ENCODE results near the gene PPFIA2.

PPFIA2 gene

DNA sequence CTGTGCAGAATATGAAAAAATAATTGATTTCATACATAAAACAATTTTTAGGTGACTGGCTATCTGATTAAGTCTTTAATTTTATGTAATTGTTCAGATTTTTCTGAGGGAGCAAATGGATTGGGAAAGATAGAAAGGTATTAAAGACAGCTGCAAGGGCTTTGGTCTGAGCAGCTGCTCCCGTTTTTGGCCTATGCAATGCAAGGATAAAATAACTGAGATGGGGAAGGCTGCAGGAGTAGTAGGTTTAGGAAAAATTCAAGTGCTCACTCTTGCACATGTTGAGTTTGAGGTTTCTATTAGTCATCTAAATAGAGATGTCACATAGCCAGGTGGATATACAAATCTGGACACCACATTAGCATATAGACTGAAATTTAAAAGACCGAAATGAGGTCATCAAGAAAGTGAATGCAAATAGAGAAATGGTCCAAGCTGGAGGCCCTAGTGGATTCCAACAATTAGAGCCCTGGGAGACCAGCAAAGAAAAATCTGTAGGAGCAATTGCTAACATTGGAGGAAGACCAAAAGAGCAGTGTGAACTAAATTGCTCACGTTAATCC, 144.0 kb downstream of the PPFIA2 start:
- TF ChIP-seq NFIC (IDR thresholded peaks at IDR 0.05): no peak
- no peak for TF ChIP-seq TAF1 (IDR thresholded peaks at IDR 0.05; ENCODE audit: low read depth)
- no peak for TF ChIP-seq FOXM1 (IDR thresholded peaks at IDR 0.05; ENCODE audit: borderline replicate concordance, low read depth)
- no peak for TF ChIP-seq MAX (IDR thresholded peaks at IDR 0.05)
- no peak for TF ChIP-seq EGR1 (IDR thresholded peaks at IDR 0.05)
- no peak for TF ChIP-seq CREB1 (IDR thresholded peaks at IDR 0.05; ENCODE audit: low read depth)
- no peak for TF ChIP-seq USF1 (IDR thresholded peaks at IDR 0.05)
- TF ChIP-seq TCF12 (IDR thresholded peaks at IDR 0.05; ENCODE audit: low read depth): no peak
- TF ChIP-seq ZBTB7A (IDR thresholded peaks at IDR 0.05; ENCODE audit: low read depth): no peak
- no peak for TF ChIP-seq EP300 (IDR thresholded peaks at IDR 0.05; ENCODE audit: borderline replicate concordance)
- no peak for TF ChIP-seq RAD21 (IDR thresholded peaks at IDR 0.05; ENCODE audit: low read depth)
- TF ChIP-seq YY1 (IDR thresholded peaks at IDR 0.05; ENCODE audit: low read depth): no peak
- no peak for TF ChIP-seq TEAD4 (IDR thresholded peaks at IDR 0.05)
- no peak for TF ChIP-seq CEBPB (IDR thresholded peaks at IDR 0.05)
- no peak for TF ChIP-seq REST (IDR thresholded peaks at IDR 0.05; ENCODE audit: low read depth)

- TF ChIP-seq RAD21 (IDR thresholded peaks at IDR 0.05; ENCODE audit: low read depth) (peak; percentile 30; the same call in 1 of the 2 replicates), CREB1 (IDR thresholded peaks at IDR 0.05; ENCODE audit: low read depth) (no peak), EP300 (IDR thresholded peaks at IDR 0.05; ENCODE audit: borderline replicate concordance) (no peak), CEBPB (IDR thresholded peaks at IDR 0.05) (no peak), TCF12 (IDR thresholded peaks at IDR 0.05; ENCODE audit: low read depth) (no peak), MAX (IDR thresholded peaks at IDR 0.05) (no peak)
These were observed 147.9 kb downstream of the PPFIA2 start for GRCh38 chr12:81610955-81611889.

- TF ChIP-seq TCF12 (IDR thresholded peaks at IDR 0.05; ENCODE audit: low read depth): no peak
- no peak for TF ChIP-seq EP300 (IDR thresholded peaks at IDR 0.05; ENCODE audit: borderline replicate concordance)
- TF ChIP-seq RAD21 (IDR thresholded peaks at IDR 0.05; ENCODE audit: low read depth): no peak
- no peak for TF ChIP-seq REST (IDR thresholded peaks at IDR 0.05; ENCODE audit: low read depth)
- TF ChIP-seq TAF1 (IDR thresholded peaks at IDR 0.05; ENCODE audit: low read depth): no peak
- no peak for TF ChIP-seq YY1 (IDR thresholded peaks at IDR 0.05; ENCODE audit: low read depth)
- TF ChIP-seq EGR1 (IDR thresholded peaks at IDR 0.05): no peak
- TF ChIP-seq TEAD4 (IDR thresholded peaks at IDR 0.05): no peak
- no peak for TF ChIP-seq CEBPB (IDR thresholded peaks at IDR 0.05)
- TF ChIP-seq USF1 (IDR thresholded peaks at IDR 0.05): no peak
- TF ChIP-seq MAX (IDR thresholded peaks at IDR 0.05): no peak
- TF ChIP-seq NFIC (IDR thresholded peaks at IDR 0.05): no peak
- TF ChIP-seq FOXM1 (IDR thresholded peaks at IDR 0.05; ENCODE audit: borderline replicate concordance, low read depth): no peak
- no peak for TF ChIP-seq CREB1 (IDR thresholded peaks at IDR 0.05; ENCODE audit: low read depth)
These were observed 161.1 kb downstream of the PPFIA2 start for GRCh38 chr12:81597928-81598604.

GRCh38 chr12:81596558-81596957, 162.6 kb downstream of the PPFIA2 start:
- TF ChIP-seq TEAD4 (IDR thresholded peaks at IDR 0.05) (no peak), ZBTB7A (IDR thresholded peaks at IDR 0.05; ENCODE audit: low read depth) (no peak)

GRCh38 chr12:81591256-81591655, 167.9 kb downstream of the PPFIA2 start:
- TF ChIP-seq CEBPB (IDR thresholded peaks at IDR 0.05) (no peak), TCF12 (IDR thresholded peaks at IDR 0.05; ENCODE audit: low read depth) (no peak), EGR1 (IDR thresholded peaks at IDR 0.05) (no peak), FOXM1 (IDR thresholded peaks at IDR 0.05; ENCODE audit: borderline replicate concordance, low read depth) (no peak), TAF1 (IDR thresholded peaks at IDR 0.05; ENCODE audit: low read depth) (no peak), MAX (IDR thresholded peaks at IDR 0.05) (no peak), EP300 (IDR thresholded peaks at IDR 0.05; ENCODE audit: borderline replicate concordance) (no peak), CREB1 (IDR thresholded peaks at IDR 0.05; ENCODE audit: low read depth) (no peak), TEAD4 (IDR thresholded peaks at IDR 0.05) (no peak), RAD21 (IDR thresholded peaks at IDR 0.05; ENCODE audit: low read depth) (no peak), ZBTB7A (IDR thresholded peaks at IDR 0.05; ENCODE audit: low read depth) (no peak), YY1 (IDR thresholded peaks at IDR 0.05; ENCODE audit: low read depth) (no peak), USF1 (IDR thresholded peaks at IDR 0.05) (no peak)
